Lower lobe of right lung (tissue), 2 donors: ENCODE data around the gene DYSF. TPM values are rescaled to one million over a fixed set of nuclear protein-coding genes. Genes with fewer than 3 reads are reported as not detected.

Source experiments
- ATAC-seq, 2 donors: fragments of 200-7000 bp; cut with Tn5 transposase; one replicate each; pipeline ENCODE4 v1.9.1; 2020 to 2022; ENCODE audit warnings: mild to moderate bottlenecking in 2 of 2, moderate library complexity in 2 of 2
- DNase-seq: peaks from one replicate; pipeline ENCODE4 v3.0.0-alpha.2; 2020
- H3K27ac ChIP-seq: fragments of 200-600 bp; one replicate; pipeline ENCODE4 v1.8.0; 2022
- H3K27me3 ChIP-seq: fragments of 200-600 bp; one replicate; pipeline ENCODE4 v1.8.0; 2022; ENCODE audit warnings: low read depth
- H3K36me3 ChIP-seq: fragments of 200-600 bp; one replicate; pipeline ENCODE4 v1.8.0; 2022; ENCODE audit warnings: mild to moderate bottlenecking
- H3K4me1 ChIP-seq: fragments of 200-600 bp; one replicate; pipeline ENCODE4 v1.8.0; 2022
- H3K4me3 ChIP-seq: fragments of 200-600 bp; one replicate; pipeline ENCODE4 v1.8.0; 2022; ENCODE audit warnings: mild to moderate bottlenecking
- H3K9me3 ChIP-seq: fragments of 200-600 bp; one replicate; pipeline ENCODE4 v1.8.0; 2022
- intact Hi-C: fragments of 100-400 bp; cut with DNase I; formaldehyde crosslinking; loops from one replicate; pipeline ENCODE4 v1.11.0; 2022
- total RNA-seq: library from RNA; stranded (reverse); fragmentation: NEBNext Ultra II Directional; extraction: Animal tissue kit (Norgen Biotek cat#: 25700); gene quantifications from one replicate; pipeline ENCODE4 v1.2.1, GENCODE V29; 2021
- TF ChIP-seq, protein P1 (sequence below): fragments of 200-600 bp; IDR thresholded peaks from one replicate; pipeline ENCODE4 v1.8.0; 2022; ENCODE audit warnings: antibody characterized with exemption, mild to moderate bottlenecking
- donor health status: DM: no; HTN: yes; CAD: no; lungs with severe emphysema.

Gene DYSF
- total RNA-seq, 1 donor from 2014 or later, result 41.2 TPM

DNA sequence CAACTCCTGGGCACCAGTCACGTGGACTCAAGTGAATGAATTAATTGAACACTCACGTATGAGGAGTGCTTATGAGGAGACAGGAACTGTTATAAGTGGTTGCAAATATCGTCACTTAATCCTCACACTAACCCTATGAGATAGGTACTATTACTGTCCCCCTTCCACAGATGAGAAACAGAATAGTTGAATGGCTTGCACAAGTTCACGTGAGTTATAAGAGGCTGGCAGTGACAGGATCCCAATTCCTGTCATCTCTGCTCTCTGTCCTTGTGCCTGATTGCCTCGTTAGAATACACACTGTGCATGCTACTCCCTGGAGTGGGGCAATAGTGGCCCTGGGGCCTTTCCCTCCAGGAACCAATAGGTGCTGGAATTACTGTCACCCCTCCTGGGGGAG, 253.5 kb downstream of the DYSF start:
- intact Hi-C loops, result no loop called here
- no peaks in the 10 kb centered on the region for H3K4me1 ChIP-seq
- ATAC-seq, result no peak

DNA sequence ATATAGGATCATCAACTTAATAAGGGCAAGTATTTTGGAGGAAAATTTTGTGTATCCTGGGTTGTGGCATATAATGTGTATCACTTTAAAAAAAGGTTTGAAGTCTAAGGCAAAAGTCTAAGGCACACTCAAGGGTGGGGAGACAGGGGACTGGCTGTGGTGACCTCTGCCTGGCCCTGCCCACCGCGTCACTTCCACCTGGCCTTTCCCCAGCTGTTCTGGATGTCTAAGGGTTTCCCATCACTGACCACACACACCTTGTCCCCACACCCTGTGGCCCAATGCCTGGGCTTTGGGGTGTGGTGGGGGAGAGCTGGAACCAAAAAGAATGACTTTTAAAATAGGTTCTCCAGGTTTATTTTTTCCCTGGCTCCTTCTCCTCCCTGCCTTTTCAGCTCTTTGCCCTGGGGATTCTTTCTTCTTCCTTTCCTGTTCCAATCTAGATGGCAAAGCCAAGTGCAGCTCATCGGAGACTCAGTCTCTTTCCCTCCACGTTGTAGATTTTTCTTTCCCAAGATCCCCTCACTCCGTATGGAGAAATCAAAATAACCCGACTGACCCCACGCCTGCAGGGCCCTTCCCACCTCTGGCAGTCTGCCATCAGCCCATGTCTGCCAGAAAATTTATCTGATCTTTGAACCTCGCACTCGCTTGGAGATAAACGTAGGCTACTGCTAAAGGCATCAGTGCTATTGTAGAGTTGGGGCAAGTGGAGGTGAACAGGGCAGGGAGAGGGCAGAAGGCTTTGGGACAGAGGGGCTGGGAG, 257.2 kb downstream of the DYSF start:
- ATAC-seq (no peak), DNase-seq (no peak)
- Histone ChIP-seq H3K27ac (no peak overlapping the region), H3K36me3 (no peaks in the 10 kb centered on the region), H3K27me3 (no peaks in the 10 kb centered on the region), H3K4me3 (no peak overlapping the region), H3K4me1 (no peaks in the 10 kb centered on the region), H3K9me3 (no peaks in the 10 kb centered on the region)
- TF ChIP-seq, protein P1, sequence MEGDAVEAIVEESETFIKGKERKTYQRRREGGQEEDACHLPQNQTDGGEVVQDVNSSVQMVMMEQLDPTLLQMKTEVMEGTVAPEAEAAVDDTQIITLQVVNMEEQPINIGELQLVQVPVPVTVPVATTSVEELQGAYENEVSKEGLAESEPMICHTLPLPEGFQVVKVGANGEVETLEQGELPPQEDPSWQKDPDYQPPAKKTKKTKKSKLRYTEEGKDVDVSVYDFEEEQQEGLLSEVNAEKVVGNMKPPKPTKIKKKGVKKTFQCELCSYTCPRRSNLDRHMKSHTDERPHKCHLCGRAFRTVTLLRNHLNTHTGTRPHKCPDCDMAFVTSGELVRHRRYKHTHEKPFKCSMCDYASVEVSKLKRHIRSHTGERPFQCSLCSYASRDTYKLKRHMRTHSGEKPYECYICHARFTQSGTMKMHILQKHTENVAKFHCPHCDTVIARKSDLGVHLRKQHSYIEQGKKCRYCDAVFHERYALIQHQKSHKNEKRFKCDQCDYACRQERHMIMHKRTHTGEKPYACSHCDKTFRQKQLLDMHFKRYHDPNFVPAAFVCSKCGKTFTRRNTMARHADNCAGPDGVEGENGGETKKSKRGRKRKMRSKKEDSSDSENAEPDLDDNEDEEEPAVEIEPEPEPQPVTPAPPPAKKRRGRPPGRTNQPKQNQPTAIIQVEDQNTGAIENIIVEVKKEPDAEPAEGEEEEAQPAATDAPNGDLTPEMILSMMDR, result no peak
- intact Hi-C loops, result no loop called here

More for the DNA sequence above, 253.5 kb downstream of the DYSF start:
- Histone ChIP-seq H3K27ac (no peak overlapping the region), H3K36me3 (no peaks in the 10 kb centered on the region), H3K9me3 (no peaks in the 10 kb centered on the region), H3K27me3 (no peaks in the 10 kb centered on the region), H3K4me3 (no peak overlapping the region)
- TF ChIP-seq, protein P1, result no peak
- DNase-seq, result no peak

DNA sequence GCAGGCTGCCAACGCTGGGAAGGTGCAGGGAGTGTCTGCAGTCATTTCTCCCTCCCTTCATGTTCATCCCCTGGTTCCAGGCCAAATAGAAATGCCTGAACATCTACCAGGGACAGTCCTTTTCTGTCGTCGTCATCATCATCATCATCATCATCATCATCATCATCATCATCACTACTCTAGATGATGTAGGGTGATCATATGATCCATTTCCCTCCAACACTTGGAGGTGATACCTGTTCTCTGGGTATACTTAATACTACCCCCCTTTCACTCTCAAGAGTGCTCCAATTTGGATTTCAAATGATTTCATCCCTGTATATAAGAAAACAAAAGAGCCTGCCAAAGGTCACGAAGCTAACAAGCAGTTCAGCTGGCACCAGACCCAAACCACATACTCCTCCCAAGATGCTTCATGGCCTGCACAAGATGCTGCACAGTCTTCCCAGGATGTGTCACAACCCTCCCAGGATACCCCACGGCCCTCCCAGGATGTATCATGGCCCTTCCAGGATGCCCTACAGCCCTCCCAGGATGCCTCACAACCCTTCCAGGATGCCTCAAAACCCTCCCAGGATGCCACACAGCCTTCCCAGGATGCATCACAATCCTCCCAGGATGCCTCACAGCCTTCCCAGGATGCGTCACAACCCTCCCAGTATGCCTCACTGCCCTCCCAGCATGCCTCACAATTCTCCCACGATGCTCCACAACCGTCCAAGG, 257.9 kb downstream of the DYSF start:
- ATAC-seq (no peak), DNase-seq (no peak)
- Histone ChIP-seq H3K36me3 (no peaks in the 10 kb centered on the region), H3K27me3 (no peaks in the 10 kb centered on the region), H3K4me3 (no peak overlapping the region), H3K9me3 (no peaks in the 10 kb centered on the region), H3K27ac (no peak overlapping the region), H3K4me1 (peaks cover 6% of the 10 kb centered on the region)
- TF ChIP-seq, protein P1, result no peak
- intact Hi-C loops, result no loop called here

DNA sequence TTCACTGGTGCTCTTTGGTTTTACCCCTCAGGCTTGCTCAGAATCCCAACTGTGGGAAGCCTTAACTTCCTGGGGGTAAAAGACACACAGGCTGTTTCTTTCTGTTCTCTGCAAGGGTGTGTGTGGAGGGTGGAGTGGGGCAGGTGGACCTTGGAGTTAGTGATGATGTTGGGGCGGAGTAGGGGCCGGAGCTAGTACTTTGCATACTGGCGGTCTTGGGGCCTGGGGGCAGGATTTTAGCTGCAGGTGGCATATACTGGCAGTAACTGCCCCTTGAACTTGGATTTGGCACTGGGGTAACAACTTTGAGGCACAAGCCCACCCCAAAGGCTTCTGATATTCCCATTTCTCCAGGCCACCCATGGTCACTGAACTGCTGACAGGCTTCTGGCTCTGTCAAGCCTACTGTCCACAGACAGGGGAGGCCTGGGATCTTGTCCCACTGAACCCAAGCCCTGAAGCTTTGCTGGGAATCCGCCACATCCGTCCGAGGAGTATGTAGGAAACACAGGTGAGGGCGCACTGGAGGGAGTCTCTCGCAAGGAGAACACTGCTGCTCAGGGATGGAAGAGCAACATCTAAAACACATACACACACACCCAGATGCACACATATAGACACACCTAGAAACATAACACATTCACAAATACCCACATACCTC, 258.9 kb downstream of the DYSF start:
- TF ChIP-seq, protein P1, result no peak
- H3K27me3 ChIP-seq, result no peaks in the 10 kb centered on the region
- intact Hi-C loops, result no loop called here
- no peaks in the 10 kb centered on the region for H3K36me3 ChIP-seq
- no peaks in the 10 kb centered on the region for H3K9me3 ChIP-seq
- H3K4me1 ChIP-seq, result peaks cover 16% of the 10 kb centered on the region
- no peak overlapping the region for H3K4me3 ChIP-seq
- DNase-seq (no peak), ATAC-seq (no peak)
- H3K27ac ChIP-seq, result no peak overlapping the region

DNA sequence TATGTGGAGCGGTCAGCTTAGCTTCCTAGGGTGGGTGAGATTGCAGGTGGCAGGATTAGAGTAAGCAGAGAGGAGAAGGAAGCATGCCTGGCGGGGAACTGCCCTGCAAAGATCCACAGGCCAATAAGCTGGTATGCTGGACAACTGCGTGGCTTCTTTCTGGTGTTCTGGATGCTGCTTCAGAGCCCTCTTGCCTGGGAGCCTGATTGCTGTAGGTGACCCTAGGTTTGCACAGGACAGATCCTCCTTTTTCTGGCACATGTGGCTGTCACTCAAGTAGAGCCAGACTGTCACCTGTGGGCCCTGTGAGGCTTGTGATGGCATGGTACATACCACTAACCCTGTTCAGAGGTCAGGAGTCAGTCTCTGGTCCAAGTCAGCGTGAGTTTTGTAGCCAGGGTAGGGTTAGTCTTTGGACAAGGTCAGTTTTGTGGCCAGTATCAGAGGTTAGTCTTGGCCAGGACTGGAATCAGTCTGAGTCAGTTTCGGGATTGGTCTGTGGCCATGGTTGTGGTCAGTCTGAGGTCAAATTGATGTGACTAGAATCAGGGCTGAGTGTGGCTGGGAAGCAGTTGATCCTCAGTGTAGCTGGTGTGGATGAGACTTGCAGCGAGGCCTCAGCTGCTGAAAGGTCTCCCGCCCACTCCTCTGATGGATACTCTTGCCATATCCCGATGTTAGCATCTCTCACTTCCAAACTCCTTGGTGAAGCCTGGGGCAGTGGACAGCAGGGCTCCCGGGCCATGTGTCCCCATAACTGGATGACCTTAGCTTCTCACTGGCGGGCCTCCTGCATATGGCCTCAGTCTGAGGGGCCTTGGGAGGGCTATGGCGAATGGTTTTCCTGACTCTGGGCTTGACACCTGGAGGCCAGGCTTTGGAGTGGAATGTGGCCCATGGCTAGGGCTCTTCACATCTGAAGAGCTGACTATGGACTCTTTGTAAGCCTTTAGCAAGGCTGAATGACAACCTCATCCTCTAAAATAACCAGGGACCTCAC, 260.5 kb downstream of the DYSF start:
- Histone ChIP-seq H3K27me3 (no peaks in the 10 kb centered on the region), H3K4me1 (peaks cover 28% of the 10 kb centered on the region), H3K4me3 (no peak overlapping the region), H3K36me3 (no peaks in the 10 kb centered on the region), H3K27ac (no peak overlapping the region), H3K9me3 (no peaks in the 10 kb centered on the region)
- ATAC-seq, result no peak
- TF ChIP-seq, protein P1, result no peak
- no peak for DNase-seq
- intact Hi-C loops, result no loop called here
